CD4-positive, CD25-positive, alpha-beta regulatory T cell (primary cell): ENCODE measurements around the gene SART1. TPM values are rescaled to one million over a fixed set of nuclear protein-coding genes. Genes with fewer than 3 reads are reported as not detected.
"Not testable (repeated sequence)": the region's sequence is repeated elsewhere in the genome, so short reads cannot be mapped to it uniquely, and the experiment has no call there.

Experiments used
- ATAC-seq, 2 donors: fragments of 150-1000 bp; cut with Tn5 transposase; one replicate each; pipeline ENCODE4 v1.10.0; 2021; ENCODE audit warnings: low read depth in 2 of 2, moderate number of reproducible peaks in 2 of 2, moderate library complexity in 1 of 2
- DNase-seq, 3 donors: peaks; one replicate each; pipeline versions ENCODE4 v3.0.0 to v3.0.0-alpha.2; 2012 to 2022; ENCODE audit warnings: mixed read lengths in 1 of 3
- H3K27ac ChIP-seq: one replicate; pipeline ENCODE4 v1.7.0; 2013; ENCODE audit warnings: mild to moderate bottlenecking, low read length; ENCODE audit not compliant: insufficient read depth, poor library complexity, severe bottlenecking
- H3K27me3 ChIP-seq: one replicate; pipeline ENCODE4 v1.7.0; 2013; ENCODE audit warnings: low read length; ENCODE audit not compliant: control insufficient read depth, insufficient read depth
- H3K36me3 ChIP-seq: one replicate; pipeline ENCODE4 v1.7.0; 2013; ENCODE audit warnings: mild to moderate bottlenecking, low read length, moderate library complexity; ENCODE audit not compliant: control insufficient read depth, insufficient read depth
- H3K4me1 ChIP-seq: 2 replicates; pipeline ENCODE4 v1.7.0; 2013; ENCODE audit warnings: mild to moderate bottlenecking, low read length; ENCODE audit not compliant: insufficient read depth, control insufficient read depth, poor library complexity, severe bottlenecking
- H3K4me3 ChIP-seq: one replicate; pipeline ENCODE4 v1.7.0; 2013; ENCODE audit warnings: low read depth, mild to moderate bottlenecking, low read length, moderate library complexity
- H3K9me3 ChIP-seq, 2 experiments: 1 replicate in 1 of 2; 2 replicates in 1 of 2; pipeline ENCODE4 v1.7.0; 2013; ENCODE audit warnings: low read length in 2 of 2, mild to moderate bottlenecking in 1 of 2, moderate library complexity in 1 of 2; ENCODE audit not compliant: control insufficient read depth in 2 of 2
- H3K27ac Mint-ChIP-seq, 3 donors: one replicate each; pipeline ENCODE4 v1.8.0; 2020 to 2022; ENCODE audit warnings: mild to moderate bottlenecking in 3 of 3, mixed read lengths in 3 of 3, moderate library complexity in 2 of 3
- H3K27me3 Mint-ChIP-seq: one replicate; pipeline ENCODE4 v1.8.0; 2022; ENCODE audit warnings: mild to moderate bottlenecking, mixed read lengths
- H3K36me3 Mint-ChIP-seq: one replicate; pipeline ENCODE4 v1.8.0; 2020; ENCODE audit warnings: mixed read lengths
- H3K4me1 Mint-ChIP-seq, 4 donors: one replicate each; pipeline ENCODE4 v1.8.0; 2020 to 2022; ENCODE audit warnings: mixed read lengths in 4 of 4, mild to moderate bottlenecking in 1 of 4
- H3K4me3 Mint-ChIP-seq, 4 donors: one replicate each; pipeline ENCODE4 v1.8.0; 2020 to 2022; ENCODE audit warnings: mild to moderate bottlenecking in 4 of 4, mixed read lengths in 4 of 4, moderate library complexity in 3 of 4
- H3K9me3 Mint-ChIP-seq, 7 donors: one replicate each; pipeline ENCODE4 v1.8.0; 2020 to 2022; ENCODE audit warnings: mixed read lengths in 7 of 7, mild to moderate bottlenecking in 3 of 7, moderate library complexity in 2 of 7
- polyA plus RNA-seq, 4 donors: library from polyadenylated mRNA; unstranded; fragments of 300-500 nt; fragmentation: Illumina TruSeq; gene quantifications; one replicate each; pipeline ENCODE4 v1.2.3, GENCODE V29; 2021
- total RNA-seq: library from RNA; stranded (reverse); gene quantifications from one replicate; pipeline ENCODE4 v1.2.3, GENCODE V29; 2022

Gene SART1
- total and polyA plus RNA-seq, 5 donors from 2014 or later, result 15.8 to 94.0 (median 21.6) TPM

DNA sequence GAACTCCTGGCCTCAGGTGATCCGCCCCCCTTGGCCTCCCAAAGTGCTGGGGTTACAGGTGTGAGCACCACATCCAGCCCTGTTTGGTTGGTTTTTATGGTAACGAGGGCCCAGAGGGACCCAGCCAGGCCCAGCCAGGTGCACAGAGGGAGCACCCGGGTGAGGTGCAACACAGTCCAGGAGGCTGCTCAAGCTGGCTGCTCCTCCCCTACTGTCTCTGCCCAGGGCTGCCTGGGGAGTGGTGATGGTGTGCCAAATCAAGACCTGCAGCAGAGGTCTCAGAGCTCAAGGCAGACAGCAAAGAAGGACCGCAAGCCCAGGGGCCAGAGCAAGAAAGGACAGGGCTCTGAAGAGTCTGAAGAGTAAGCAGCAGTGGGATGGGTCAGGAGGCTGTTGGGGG is 14.9 kb upstream of the SART1 start:
- DNase-seq (no peak), ATAC-seq (no peak)
- Mint-ChIP-seq H3K27me3 (peaks cover 5% of the 10 kb centered on the region), H3K36me3 (no peaks in the 10 kb centered on the region), H3K9me3 (no peaks in the 10 kb centered on the region), H3K4me1 (peaks cover 0 to 3% (median 0%) of the 10 kb centered on the region in 4 donors), H3K4me3 (no peak overlapping the region), H3K27ac (no peak overlapping the region)
- no peak overlapping the region for H3K27ac ChIP-seq
- no peaks in the 10 kb centered on the region for H3K27me3 ChIP-seq
- no peaks in the 10 kb centered on the region for H3K9me3 ChIP-seq
- no peaks in the 10 kb centered on the region for H3K36me3 ChIP-seq
- H3K4me3 ChIP-seq, result no peak overlapping the region
- no peaks in the 10 kb centered on the region for H3K4me1 ChIP-seq

DNA sequence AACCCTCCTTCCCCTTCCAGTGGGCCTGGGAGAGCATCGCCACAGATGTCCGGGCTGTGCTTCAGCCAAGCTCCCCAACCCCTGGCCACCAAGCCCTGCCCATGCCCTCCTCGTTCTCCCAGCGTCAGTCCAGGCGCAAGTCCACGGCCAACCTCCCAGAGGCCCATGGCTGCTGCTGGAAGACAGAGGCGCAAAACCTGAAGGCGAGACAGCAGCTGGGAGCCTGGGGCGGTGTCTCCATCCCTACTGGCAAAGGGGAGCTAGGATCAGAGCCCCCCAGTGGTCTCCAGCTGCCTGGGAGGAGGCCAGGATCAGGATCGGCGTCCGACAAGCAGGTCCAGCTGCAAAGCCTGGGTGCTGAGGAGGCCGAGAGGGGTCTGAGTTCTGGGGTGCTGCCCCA is 14.4 kb upstream of the SART1 start:
- H3K9me3 ChIP-seq, result no peaks in the 10 kb centered on the region
- no peak overlapping the region for H3K27ac Mint-ChIP-seq

DNA sequence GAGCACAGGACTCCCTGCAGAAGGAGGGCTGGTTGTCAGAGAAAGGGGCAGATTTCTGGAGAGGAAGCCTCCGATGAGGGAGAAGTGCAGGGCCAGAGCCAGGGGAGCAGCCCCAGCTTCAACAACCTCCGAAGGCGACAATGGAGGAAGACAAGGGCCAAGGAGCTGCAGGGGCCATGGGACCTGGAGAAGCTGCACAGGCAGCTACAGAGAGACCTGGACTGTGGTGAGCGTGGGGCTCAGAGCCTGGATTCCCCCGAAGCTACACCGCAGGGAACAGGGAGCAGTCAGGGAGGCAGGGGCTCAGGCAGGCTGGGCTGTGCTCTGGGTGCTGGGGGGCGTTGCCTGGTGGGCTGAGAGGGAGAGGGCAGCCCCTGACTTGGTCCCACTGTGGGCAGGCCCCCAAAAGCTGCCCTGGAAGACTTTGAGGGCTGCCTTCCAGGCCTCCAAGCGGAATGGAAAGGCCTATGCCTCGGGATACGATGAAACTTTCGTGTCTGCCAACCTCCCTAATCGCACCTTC is 13.9 kb upstream of the SART1 start:
- Histone ChIP-seq H3K4me3 (no peak overlapping the region), H3K9me3 (no peaks in the 10 kb centered on the region), H3K36me3 (no peaks in the 10 kb centered on the region), H3K4me1 (no peaks in the 10 kb centered on the region), H3K27ac (no peak overlapping the region), H3K27me3 (no peaks in the 10 kb centered on the region)
- Mint-ChIP-seq H3K27ac (no peak overlapping the region), H3K4me3 (no peak overlapping the region), H3K27me3 (peaks cover 5% of the 10 kb centered on the region), H3K36me3 (no peaks in the 10 kb centered on the region), H3K4me1 (peaks cover 0 to 3% (median 0%) of the 10 kb centered on the region in 4 donors), H3K9me3 (no peaks in the 10 kb centered on the region)
- DNase-seq (no peak), ATAC-seq (no peak)

More for the DNA sequence above, 14.4 kb upstream of the SART1 start:
- H3K27me3 ChIP-seq, result no peaks in the 10 kb centered on the region
- H3K27ac ChIP-seq, result no peak overlapping the region
- no peak for DNase-seq
- Mint-ChIP-seq H3K4me1 (peaks cover 0 to 3% (median 0%) of the 10 kb centered on the region in 4 donors), H3K27me3 (peaks cover 5% of the 10 kb centered on the region), H3K9me3 (no peaks in the 10 kb centered on the region), H3K4me3 (no peak overlapping the region), H3K36me3 (no peaks in the 10 kb centered on the region)
- H3K36me3 ChIP-seq, result no peaks in the 10 kb centered on the region
- no peak for ATAC-seq
- H3K4me3 ChIP-seq, result no peak overlapping the region
- no peaks in the 10 kb centered on the region for H3K4me1 ChIP-seq

DNA sequence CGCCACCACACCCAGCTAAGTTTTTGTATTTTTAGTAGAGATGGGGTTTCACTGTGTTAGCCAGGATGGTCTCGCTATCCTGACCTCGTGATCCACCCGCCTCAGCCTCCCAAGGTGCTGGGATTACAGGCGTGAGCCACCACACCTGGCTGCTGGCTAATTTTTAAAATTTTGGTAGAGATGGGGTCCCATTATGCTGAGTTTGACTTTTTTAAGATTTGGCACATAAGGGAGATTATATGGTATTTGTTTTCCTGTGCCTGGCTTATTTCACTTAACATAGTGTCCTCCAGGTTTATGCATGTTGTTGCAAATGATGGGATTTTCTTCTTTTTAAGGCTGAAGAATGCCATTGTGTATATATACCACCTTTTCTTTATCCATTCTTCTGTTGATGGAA is 10.8 kb upstream of the SART1 start:
- H3K9me3 Mint-ChIP-seq, DNase-seq, H3K4me1 Mint-ChIP-seq, H3K4me1 ChIP-seq, H3K27me3 Mint-ChIP-seq, H3K27ac Mint-ChIP-seq, H3K27me3 ChIP-seq, ATAC-seq, H3K4me3 ChIP-seq, H3K36me3 ChIP-seq, H3K9me3 ChIP-seq, H3K4me3 Mint-ChIP-seq, H3K27ac ChIP-seq, H3K36me3 Mint-ChIP-seq: not testable (repeated sequence)

- not testable (repeated sequence) for H3K27ac ChIP-seq, H3K9me3 ChIP-seq, H3K27me3 Mint-ChIP-seq, H3K4me3 ChIP-seq, ATAC-seq, DNase-seq, H3K4me1 ChIP-seq, H3K27ac Mint-ChIP-seq, H3K9me3 Mint-ChIP-seq, H3K36me3 Mint-ChIP-seq, H3K36me3 ChIP-seq, H3K4me1 Mint-ChIP-seq, H3K27me3 ChIP-seq
- H3K4me3 Mint-ChIP-seq, result peak overlapping the region in 1 of 4 donors; percentile 87
Observed at GRCh38 chr11:65951641-65952040, 9.9 kb upstream of the SART1 start.

DNA sequence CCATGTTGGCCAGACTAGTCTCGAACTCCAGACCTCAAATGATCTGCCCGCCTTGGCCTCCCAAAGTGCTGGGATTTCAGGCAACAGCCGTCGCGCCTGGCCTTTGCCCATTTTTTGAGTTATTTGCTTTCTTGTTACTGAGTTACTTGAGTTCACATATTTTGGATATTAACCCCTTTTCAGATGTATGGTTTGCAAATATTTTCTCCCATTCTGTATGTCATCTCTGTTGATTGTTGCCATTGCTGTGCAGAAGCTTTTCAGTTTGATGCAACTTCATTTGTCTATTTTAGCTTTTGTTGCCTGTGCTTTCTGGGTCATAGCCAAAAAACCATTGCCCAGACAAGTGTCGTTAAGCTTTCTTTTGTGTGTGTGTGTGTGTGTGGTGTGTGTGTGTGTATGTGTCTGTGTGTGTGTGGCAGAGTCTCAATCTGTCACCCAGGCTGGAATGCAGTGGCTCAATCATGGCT is 9.4 kb upstream of the SART1 start:
- Histone ChIP-seq H3K4me1 (peaks cover 7% of the 10 kb centered on the region), H3K36me3 (no peaks in the 10 kb centered on the region), H3K9me3 (no peaks in the 10 kb centered on the region), H3K4me3 (no peak overlapping the region), H3K27me3 (no peaks in the 10 kb centered on the region), H3K27ac (no peak overlapping the region)
- DNase-seq (no peak), ATAC-seq (no peak)
- Mint-ChIP-seq H3K27me3 (peaks cover 9% of the 10 kb centered on the region), H3K4me1 (peaks cover 6 to 14% (median 8%) of the 10 kb centered on the region in 4 donors), H3K36me3 (no peaks in the 10 kb centered on the region), H3K9me3 (no peaks in the 10 kb centered on the region), H3K27ac (no peak overlapping the region), H3K4me3 (peak overlapping the region in 1 of 4 donors; percentile 87)

- Mint-ChIP-seq H3K36me3 (no peaks in the 10 kb centered on the region), H3K4me1 (peaks cover 6 to 23% (median 10%) of the 10 kb centered on the region in 4 donors), H3K9me3 (no peaks in the 10 kb centered on the region), H3K4me3 (no peak overlapping the region), H3K27ac (no peak overlapping the region), H3K27me3 (peaks cover 9% of the 10 kb centered on the region)
- Histone ChIP-seq H3K36me3 (no peaks in the 10 kb centered on the region), H3K27me3 (no peaks in the 10 kb centered on the region), H3K4me3 (no peak overlapping the region), H3K4me1 (peaks cover 16% of the 10 kb centered on the region), H3K27ac (no peak overlapping the region), H3K9me3 (no peaks in the 10 kb centered on the region)
- no peak for ATAC-seq
- DNase-seq, result no peak
Observed at GRCh38 chr11:65953471-65953870, 8.1 kb upstream of the SART1 start.

DNA sequence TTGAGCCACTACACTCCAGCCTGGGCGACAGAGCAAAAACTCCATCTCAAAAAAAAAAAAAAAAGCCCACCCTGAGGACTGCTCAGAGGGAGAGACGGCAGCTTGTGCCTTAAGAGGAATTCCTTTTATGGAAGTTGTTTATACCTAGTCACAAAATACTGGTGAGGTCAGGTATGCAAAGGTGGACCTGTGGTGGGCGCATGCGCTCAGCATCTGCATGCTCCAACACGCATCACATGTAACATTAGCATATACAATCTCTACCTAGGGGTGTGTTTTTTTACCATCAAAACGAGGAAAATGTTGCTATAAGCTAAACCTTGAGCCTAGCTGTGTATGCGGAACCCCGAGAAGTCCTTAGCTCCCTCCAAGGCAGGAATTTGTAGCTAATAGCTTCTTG is 6.8 kb upstream of the SART1 start:
- H3K36me3 ChIP-seq, result no peaks in the 10 kb centered on the region
- no peak overlapping the region for H3K4me3 ChIP-seq
- H3K9me3 ChIP-seq, result no peaks in the 10 kb centered on the region
- H3K27ac ChIP-seq, result no peak overlapping the region
- DNase-seq (no peak), ATAC-seq (no peak)
- Mint-ChIP-seq H3K36me3 (no peaks in the 10 kb centered on the region), H3K27me3 (peaks cover 4% of the 10 kb centered on the region), H3K27ac (no peak overlapping the region), H3K9me3 (no peaks in the 10 kb centered on the region), H3K4me1 (peaks cover 6 to 26% (median 10%) of the 10 kb centered on the region in 4 donors), H3K4me3 (no peak overlapping the region)
- peaks cover 16% of the 10 kb centered on the region for H3K4me1 ChIP-seq
- no peaks in the 10 kb centered on the region for H3K27me3 ChIP-seq
